ENCODE results near the gene UNC119B.

The UNC119B gene

GRCh38 chr12:120733574-120733973 lies 23.3 kb downstream of the UNC119B start:
- H3K4me3 ChIP-seq (replicated peaks in 1 of 2; ENCODE audit: low read depth in 2 of 2, low read length in 2 of 2) = no peak overlapping the region
- no peak for TF ChIP-seq CTCF (IDR thresholded peaks at IDR 0.05; ENCODE audit: low read depth, low read length)
- no peak for DNase-seq (ENCODE audit: low read depth in 2 of 2)

GRCh38 chr12:120734210-120734609 lies 24.0 kb downstream of the UNC119B start:
- no peak overlapping the region for H3K4me3 ChIP-seq (replicated peaks in 1 of 2; ENCODE audit: low read depth in 2 of 2, low read length in 2 of 2)
- no peak for TF ChIP-seq CTCF (IDR thresholded peaks at IDR 0.05; ENCODE audit: low read depth, low read length)
- DNase-seq (ENCODE audit: low read depth in 2 of 2) = no peak

- DNase-seq (ENCODE audit: low read depth in 2 of 2) = no peak
- H3K4me3 ChIP-seq (replicated peaks in 1 of 2; ENCODE audit: low read depth in 2 of 2, low read length in 2 of 2) = no peak overlapping the region
- no peak for TF ChIP-seq CTCF (IDR thresholded peaks at IDR 0.05; ENCODE audit: low read depth, low read length)
Measured at GRCh38 chr12:120735181-120735580, 24.9 kb downstream of the UNC119B start.

- DNase-seq (ENCODE audit: low read depth in 2 of 2) = no peak
- no peak overlapping the region for H3K4me3 ChIP-seq (replicated peaks in 1 of 2; ENCODE audit: low read depth in 2 of 2, low read length in 2 of 2)
- TF ChIP-seq CTCF (IDR thresholded peaks at IDR 0.05; ENCODE audit: low read depth, low read length) = no peak
Measured at GRCh38 chr12:120736404-120737331, 26.4 kb downstream of the UNC119B start.

- DNase-seq (ENCODE audit: low read depth in 2 of 2) = peak; percentile 15 to 17
- peak; percentile 44 for TF ChIP-seq CTCF (IDR thresholded peaks at IDR 0.05; ENCODE audit: low read depth, low read length)
- H3K4me3 ChIP-seq (replicated peaks in 1 of 2; ENCODE audit: low read depth in 2 of 2, low read length in 2 of 2) = no peak overlapping the region
Measured at GRCh38 chr12:120737557-120738251, 27.4 kb downstream of the UNC119B start.

GRCh38 chr12:120738252-120739030 lies 28.2 kb downstream of the UNC119B start:
- no peak overlapping the region for H3K4me3 ChIP-seq (replicated peaks in 1 of 2; ENCODE audit: low read depth in 2 of 2, low read length in 2 of 2)
- TF ChIP-seq CTCF (IDR thresholded peaks at IDR 0.05; ENCODE audit: low read depth, low read length) = no peak
- DNase-seq (ENCODE audit: low read depth in 2 of 2) = no peak
